Smooth muscle cell (in vitro differentiated cells): ENCODE data around the gene EPAS1. TPM values are rescaled to one million over a fixed set of nuclear protein-coding genes. Genes with fewer than 3 reads are reported as not detected.

ENCODE experiments used
- DNase-seq: peaks from one replicate; lab custom pipeline; 2025; ENCODE audit not compliant: unreplicated experiment; lab: John Stamatoyannopoulos, UW
- H2AFZ ChIP-seq: fragments of 200-600 bp; sonication (generic); 2 replicates; pipeline ENCODE4 v1.6.0; 2016; ENCODE audit warnings: antibody characterized with exemption, low read depth, mild to moderate bottlenecking
- H3F3A ChIP-seq: fragments of 200-600 bp; sonication (generic); 2 replicates; pipeline ENCODE4 v1.6.0; 2017; ENCODE audit warnings: antibody characterized with exemption, low read depth
- H3K27ac ChIP-seq: fragments of 200-600 bp; sonication (generic); 2 replicates; pipeline ENCODE4 v1.5.1; 2016; ENCODE audit warnings: low read depth, mild to moderate bottlenecking
- H3K27me3 ChIP-seq: fragments of 200-600 bp; sonication (generic); 2 replicates; pipeline ENCODE4 v1.6.1; 2016; ENCODE audit warnings: low read depth, mild to moderate bottlenecking
- H3K36me3 ChIP-seq: fragments of 200-600 bp; sonication (generic); 2 replicates; pipeline ENCODE4 v1.5.1; 2016; ENCODE audit warnings: low read depth
- H3K4me1 ChIP-seq: fragments of 200-600 bp; sonication (generic); 2 replicates; pipeline ENCODE4 v1.5.1; 2016; ENCODE audit warnings: low read depth
- H3K4me2 ChIP-seq: fragments of 200-600 bp; sonication (generic); 2 replicates; pipeline ENCODE4 v1.6.0; 2016; ENCODE audit warnings: mild to moderate bottlenecking
- H3K4me3 ChIP-seq: fragments of 200-600 bp; sonication (generic); 2 replicates; pipeline ENCODE4 v1.5.1; 2016; ENCODE audit warnings: mild to moderate bottlenecking
- H3K79me2 ChIP-seq: fragments of 200-600 bp; sonication (generic); 2 replicates; pipeline ENCODE4 v1.6.0; 2016; ENCODE audit warnings: low read depth, mild to moderate bottlenecking
- H3K9ac ChIP-seq: fragments of 200-600 bp; sonication (generic); 2 replicates; pipeline ENCODE4 v1.6.0; 2016; ENCODE audit warnings: low read depth
- H3K9me3 ChIP-seq: fragments of 200-600 bp; sonication (generic); replicated peaks from 2 replicates; pipeline ENCODE4 v1.5.1; 2016; ENCODE audit warnings: low read depth
- H4K20me1 ChIP-seq: fragments of 200-600 bp; sonication (generic); 2 replicates; pipeline ENCODE4 v1.6.0; 2016; ENCODE audit warnings: low read depth
- CTCF ChIP-seq: fragments of 200-600 bp; sonication (generic); IDR thresholded peaks from 2 replicates; pipeline ENCODE4 v1.5.1; 2017; ENCODE audit warnings: borderline replicate concordance, mild to moderate bottlenecking, antibody characterized with exemption; ENCODE audit not compliant: insufficient read depth, poor library complexity, severe bottlenecking
- WGBS: methylation state at CpG from one replicate; pipeline ENCODE4 v1.1.7; 2016; ENCODE audit warnings: low lambda C conversion rate; 5-methylcytosine and 5-hydroxymethylcytosine counted together
- polyA plus RNA-seq: library from polyadenylated mRNA; unstranded; fragments of >200 nt; fragmentation: Nextera tagmentation; extraction: Ambion mirVana; gene quantifications from 2 replicates; pipeline ENCODE4 v1.2.1, GENCODE V29; 2016
- total RNA-seq: library from RNA; depleted of rRNA; stranded (reverse); fragments of >200 nt; gene quantifications from 2 replicates; pipeline ENCODE4 v1.2.3, GENCODE V29; 2014

EPAS1 gene
- total and polyA plus RNA-seq, 2 experiments from 2014 or later, result 31.7 to 91.6 TPM

GRCh38 chr2:46379213-46380037 lies 82.2 kb downstream of the EPAS1 start:
- no peaks in the 10 kb centered on the region for H3F3A ChIP-seq
- H3K4me1 ChIP-seq, result no peaks in the 10 kb centered on the region
- H3K4me3 ChIP-seq, result no peak overlapping the region
- H4K20me1 ChIP-seq, result no peaks in the 10 kb centered on the region
- no peaks in the 10 kb centered on the region for H3K27me3 ChIP-seq
- DNase-seq, result no peak
- no peak overlapping the region for H3K9ac ChIP-seq
- H2AFZ ChIP-seq, result no peak overlapping the region
- TF ChIP-seq CTCF, result no peak
- no peaks in the 10 kb centered on the region for H3K79me2 ChIP-seq
- WGBS, result 61% methylated on average over 9 of the region's 9 CpGs
- H3K9me3 ChIP-seq, result no peaks in the 10 kb centered on the region
- no peak overlapping the region for H3K4me2 ChIP-seq
- no peaks in the 10 kb centered on the region for H3K36me3 ChIP-seq
- no peak overlapping the region for H3K27ac ChIP-seq

- no peak overlapping the region for H3K4me3 ChIP-seq
- H3K36me3 ChIP-seq, result no peaks in the 10 kb centered on the region
- no peaks in the 10 kb centered on the region for H3K9me3 ChIP-seq
- no peak for TF ChIP-seq CTCF
- no peaks in the 10 kb centered on the region for H3K79me2 ChIP-seq
- H4K20me1 ChIP-seq, result no peaks in the 10 kb centered on the region
- H3K27me3 ChIP-seq, result no peaks in the 10 kb centered on the region
- H3K4me2 ChIP-seq, result no peak overlapping the region
- no peak overlapping the region for H3K27ac ChIP-seq
- H3F3A ChIP-seq, result no peaks in the 10 kb centered on the region
- no peak overlapping the region for H2AFZ ChIP-seq
- H3K9ac ChIP-seq, result no peak overlapping the region
- WGBS, result 93% methylated on average over 22 of the region's 22 CpGs
- no peaks in the 10 kb centered on the region for H3K4me1 ChIP-seq
- DNase-seq, result no peak
Observed at GRCh38 chr2:46380038-46380940, 83.1 kb downstream of the EPAS1 start.

- Histone ChIP-seq H3K36me3 (peaks cover 6% of the 10 kb centered on the region), H3K4me1 (no peaks in the 10 kb centered on the region), H3K9ac (no peak overlapping the region), H4K20me1 (no peaks in the 10 kb centered on the region), H3K9me3 (no peaks in the 10 kb centered on the region), H2AFZ (no peak overlapping the region), H3K27ac (no peak overlapping the region), H3F3A (peaks cover 6% of the 10 kb centered on the region), H3K4me2 (no peak overlapping the region), H3K79me2 (no peaks in the 10 kb centered on the region), H3K27me3 (no peaks in the 10 kb centered on the region), H3K4me3 (no peak overlapping the region)
- TF ChIP-seq CTCF, result no peak
- no peak for DNase-seq
- 92% methylated on average over 8 of the region's 8 CpGs for WGBS
Observed at GRCh38 chr2:46381263-46381849, 84.1 kb downstream of the EPAS1 start.
